HepG2 (cell line): ENCODE results near the gene THADA. TPM values are rescaled to one million over a fixed set of nuclear protein-coding genes. Genes with fewer than 3 reads are reported as not detected.

Experiments used
- ATAC-seq: fragments of 200-7000 bp; cut with Tn5 transposase; 3 replicates; pipeline ENCODE4 v1.9.1; 2020; ENCODE audit warnings: mild to moderate bottlenecking, moderate library complexity
- BruUV-seq: library from RNA; stranded (reverse); fragments of 400-500 nt; replicated peaks from 2 replicates; lab custom pipeline; 2021; lab: Mats Ljungman, UMichigan
- CTCF ChIA-PET: fragments of 300-600 bp; formaldehyde crosslinking; extraction: SDS; loops from one replicate; lab custom pipeline; 2021; ENCODE audit warnings: low total read pairs, inconsistent platforms, low intra/inter-chr PET ratio; lab: Yijun Ruan, JAX
- POLR2A ChIA-PET: fragments of 350-600 bp; sonication (Branson Sonifier 250); formaldehyde crosslinking; loops from one replicate; lab custom pipeline; 2020; ENCODE audit warnings: antibody characterized with exemption, inconsistent platforms; lab: Yijun Ruan, JAX
- DNase-seq: peaks from one replicate; pipeline ENCODE4 v3.0.0-alpha.2; 2015; ENCODE audit warnings: low spot score
- FAIRE-seq: peaks from 3 replicates; lab custom pipeline; 2011; peaks lifted over from hg19 to GRCh38; lab: Jason Lieb, UNC
- H2AFZ ChIP-seq: one replicate; pipeline ENCODE4 v1.6.1; 2011; ENCODE audit warnings: low read length, inconsistent platforms
- H3K27ac ChIP-seq: fragments of 300-600 bp; 3 replicates; pipeline ENCODE4 v1.8.0; 2011; ENCODE audit warnings: mixed run types, mild to moderate bottlenecking, mixed read lengths, low read length, inconsistent platforms; ENCODE audit not compliant: insufficient read depth; ENCODE audit errors: extremely low read length
- H3K27me3 ChIP-seq, 2 experiments: fragments of 200-600 bp in 1 of 2; 2 replicates in 1 of 2; 3 replicates in 1 of 2; pipeline versions ENCODE4 v1.6.0 to v1.8.0; 2011; ENCODE audit warnings: low read length in 2 of 2, mild to moderate bottlenecking in 2 of 2, moderate library complexity in 2 of 2, inconsistent platforms in 1 of 2; ENCODE audit not compliant: insufficient read depth in 2 of 2, control insufficient read depth in 1 of 2
- H3K36me3 ChIP-seq, 2 experiments: fragments of 200-600 bp in 1 of 2; replicated peaks in 1 of 2; 2 replicates in 1 of 2; 3 replicates in 1 of 2; pipeline versions ENCODE4 v1.5.1 to v1.8.0; 2011; ENCODE audit warnings: low read length in 2 of 2, inconsistent platforms in 1 of 2; ENCODE audit not compliant: insufficient read depth in 2 of 2, control insufficient read depth in 1 of 2
- H3K4me1 ChIP-seq: 2 replicates; pipeline ENCODE4 v1.5.1; 2012; ENCODE audit warnings: low read length, inconsistent platforms; ENCODE audit not compliant: insufficient read depth
- H3K4me2 ChIP-seq: 2 replicates; pipeline ENCODE4 v1.6.0; 2011; ENCODE audit warnings: low read depth, low read length, inconsistent platforms
- H3K4me3 ChIP-seq, 3 experiments: fragments of 200-600 bp in 1 of 3; sonication (generic), shearing (Covaris generic) in 1 of 3; replicated peaks in 1 of 3; 2 replicates each; pipeline ENCODE4 v1.5.1; 2011 to 2016; ENCODE audit warnings: low read length in 3 of 3, inconsistent platforms in 2 of 3, low read depth in 2 of 3, mild to moderate bottlenecking in 2 of 3, control low read depth in 1 of 3, mixed read lengths in 1 of 3; ENCODE audit not compliant: insufficient read depth in 1 of 3
- H3K79me2 ChIP-seq: one replicate; pipeline ENCODE4 v1.6.1; 2011; ENCODE audit warnings: low read length, inconsistent platforms; ENCODE audit not compliant: insufficient read depth
- H3K9ac ChIP-seq: 2 replicates; pipeline ENCODE4 v1.6.0; 2011; ENCODE audit warnings: mild to moderate bottlenecking, low read depth, low read length, inconsistent platforms; ENCODE audit not compliant: insufficient read depth
- H3K9me3 ChIP-seq: 2 replicates; pipeline ENCODE4 v1.5.1; 2012; ENCODE audit warnings: mild to moderate bottlenecking, low read length
- H4K20me1 ChIP-seq: 2 replicates; pipeline ENCODE4 v1.6.0; 2011; ENCODE audit warnings: inconsistent platforms, mild to moderate bottlenecking, low read length, moderate library complexity; ENCODE audit not compliant: insufficient read depth
- CTCF ChIP-seq: sonication (generic); formaldehyde crosslinking; IDR thresholded peaks from 2 replicates; pipeline ENCODE4 v1.5.0; 2020; ENCODE audit warnings: mild to moderate bottlenecking, missing genetic modification reagents, moderate library complexity
- MIXL1 ChIP-seq: IDR thresholded peaks from 2 replicates; pipeline ENCODE4 v1.6.1; 2016
- MXD1 ChIP-seq: sonication (generic); formaldehyde crosslinking; IDR thresholded peaks from 2 replicates; pipeline ENCODE4 v1.4.0; 2020; ENCODE audit warnings: mild to moderate bottlenecking, missing genetic modification reagents
- STAG1 ChIP-seq: sonication (generic); formaldehyde crosslinking; IDR thresholded peaks from 2 replicates; pipeline ENCODE4 v1.4.0; 2020; ENCODE audit warnings: missing genetic modification reagents
- TGIF2 ChIP-seq: IDR thresholded peaks from 2 replicates; pipeline ENCODE4 v1.6.1; 2016; ENCODE audit warnings: control low read depth, missing compliant biosample characterization
- TMF1 ChIP-seq: sonication (generic); formaldehyde crosslinking; IDR thresholded peaks from 2 replicates; pipeline ENCODE4 v1.8.1; 2022; ENCODE audit warnings: low read depth, missing genetic modification reagents
- ZBTB1 ChIP-seq: sonication (generic); formaldehyde crosslinking; IDR thresholded peaks from 2 replicates; pipeline ENCODE4 v1.4.0; 2020; ENCODE audit warnings: missing genetic modification reagents, borderline replicate concordance
- ZFX ChIP-seq: sonication (generic); formaldehyde crosslinking; IDR thresholded peaks from 2 replicates; pipeline ENCODE4 v1.4.0; 2020; ENCODE audit warnings: mild to moderate bottlenecking, low read depth, missing genetic modification reagents, moderate library complexity
- ZZZ3 ChIP-seq: sonication (generic); formaldehyde crosslinking; IDR thresholded peaks from 2 replicates; pipeline ENCODE4 v1.4.0; 2020; ENCODE audit warnings: missing genetic modification reagents, mild to moderate bottlenecking, borderline replicate concordance
- WGBS: methylation state at CpG from one replicate; pipeline ENCODE4 v1.1.6; 2017; ENCODE audit warnings: low lambda C conversion rate; 5-methylcytosine and 5-hydroxymethylcytosine counted together
- in situ Hi-C: cut with HindIII; loops from 2 replicates; pipeline ENCODE4 v1.10.0; 2017; ENCODE audit warnings: low pct_unique_long_range_greater_than_20kb; ENCODE audit not compliant: extremely low pct_ligation_motif_present
- intact Hi-C: fragments of 100-400 bp; cut with micrococcal nuclease; formaldehyde crosslinking; loops from one replicate; pipeline ENCODE4 v1.10.0; 2022; ENCODE audit not compliant: unreplicated experiment
- polyA plus RNA-seq, 8 experiments: library from polyadenylated mRNA; depleted of rRNA in 3 of 8; stranded (reverse) in 7 of 8; unstranded in 1 of 8; fragments of >200 nt; fragmentation: Illumina TruSeq in 4 of 8; extraction: Trizol in 4 of 8; gene quantifications; 2 replicates each; pipeline versions ENCODE4 v1.2.1 to v1.2.3, GENCODE V29; 2011 to 2016; ENCODE audit warnings: low read depth in 4 of 8, missing spikeins in 1 of 8, mixed read lengths in 1 of 8; ENCODE audit not compliant: insufficient read depth in 1 of 8
- total RNA-seq, 5 experiments: library from RNA; depleted of rRNA; stranded (reverse); fragments of >200 nt; fragmentation: Illumina TruSeq; extraction: Trizol; gene quantifications; 2 replicates each; pipeline ENCODE4 v1.2.3, GENCODE V29; 2016; ENCODE audit warnings: low read depth in 1 of 5
- TF ChIP-seq, protein P1 (sequence below): sonication (generic); formaldehyde crosslinking; IDR thresholded peaks from 2 replicates; pipeline ENCODE4 v1.5.0; 2020; ENCODE audit warnings: missing genetic modification reagents
- TF ChIP-seq, protein P2 (sequence below): sonication (generic); formaldehyde crosslinking; IDR thresholded peaks from 2 replicates; pipeline ENCODE4 v1.4.0; 2020; ENCODE audit warnings: mild to moderate bottlenecking, missing genetic modification reagents, borderline replicate concordance

THADA gene
- total and polyA plus RNA-seq, 2 of the 13 experiments (the other 11 are each of a cell fraction or from before 2014, with no cell fraction given), result 12.7 to 21.7 TPM

GRCh38 chr2:43230351-43230885 is 365.4 kb downstream of the THADA start:
- Histone ChIP-seq H3K36me3 (peaks cover 0 to 11% of the 10 kb centered on the region in 2 experiments; a peak in 2 of 5 replicates), H2AFZ (no peak overlapping the region), H3K4me2 (no peak overlapping the region), H3K79me2 (peaks cover 11% of the 10 kb centered on the region), H3K27ac (no peak overlapping the region), H3K27me3 (no peaks in the 10 kb centered on the region), H3K4me3 (no peak overlapping the region), H4K20me1 (peaks cover 7% of the 10 kb centered on the region; the same call in 1 of the 2 replicates), H3K9ac (no peak overlapping the region), H3K9me3 (no peaks in the 10 kb centered on the region), H3K4me1 (peaks cover 46% of the 10 kb centered on the region)
- no peak for TF ChIP-seq ZBTB1 (CRISPR knock-in tag)
- TF ChIP-seq ZFX (CRISPR knock-in tag), result peak; percentile 32; the same call in 1 of the 2 replicates
- no peak for TF ChIP-seq MXD1 (CRISPR knock-in tag)
- TF ChIP-seq, protein P1, sequence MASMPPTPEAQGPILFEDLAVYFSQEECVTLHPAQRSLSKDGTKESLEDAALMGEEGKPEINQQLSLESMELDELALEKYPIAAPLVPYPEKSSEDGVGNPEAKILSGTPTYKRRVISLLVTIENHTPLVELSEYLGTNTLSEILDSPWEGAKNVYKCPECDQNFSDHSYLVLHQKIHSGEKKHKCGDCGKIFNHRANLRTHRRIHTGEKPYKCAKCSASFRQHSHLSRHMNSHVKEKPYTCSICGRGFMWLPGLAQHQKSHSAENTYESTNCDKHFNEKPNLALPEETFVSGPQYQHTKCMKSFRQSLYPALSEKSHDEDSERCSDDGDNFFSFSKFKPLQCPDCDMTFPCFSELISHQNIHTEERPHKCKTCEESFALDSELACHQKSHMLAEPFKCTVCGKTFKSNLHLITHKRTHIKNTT (CRISPR knock-in tag), result no peak
- TF ChIP-seq TMF1 (CRISPR knock-in tag), result no peak
- TF ChIP-seq ZZZ3 (CRISPR knock-in tag), result no peak
- no peak for TF ChIP-seq TGIF2 (CRISPR knock-in tag)
- TF ChIP-seq, protein P2, sequence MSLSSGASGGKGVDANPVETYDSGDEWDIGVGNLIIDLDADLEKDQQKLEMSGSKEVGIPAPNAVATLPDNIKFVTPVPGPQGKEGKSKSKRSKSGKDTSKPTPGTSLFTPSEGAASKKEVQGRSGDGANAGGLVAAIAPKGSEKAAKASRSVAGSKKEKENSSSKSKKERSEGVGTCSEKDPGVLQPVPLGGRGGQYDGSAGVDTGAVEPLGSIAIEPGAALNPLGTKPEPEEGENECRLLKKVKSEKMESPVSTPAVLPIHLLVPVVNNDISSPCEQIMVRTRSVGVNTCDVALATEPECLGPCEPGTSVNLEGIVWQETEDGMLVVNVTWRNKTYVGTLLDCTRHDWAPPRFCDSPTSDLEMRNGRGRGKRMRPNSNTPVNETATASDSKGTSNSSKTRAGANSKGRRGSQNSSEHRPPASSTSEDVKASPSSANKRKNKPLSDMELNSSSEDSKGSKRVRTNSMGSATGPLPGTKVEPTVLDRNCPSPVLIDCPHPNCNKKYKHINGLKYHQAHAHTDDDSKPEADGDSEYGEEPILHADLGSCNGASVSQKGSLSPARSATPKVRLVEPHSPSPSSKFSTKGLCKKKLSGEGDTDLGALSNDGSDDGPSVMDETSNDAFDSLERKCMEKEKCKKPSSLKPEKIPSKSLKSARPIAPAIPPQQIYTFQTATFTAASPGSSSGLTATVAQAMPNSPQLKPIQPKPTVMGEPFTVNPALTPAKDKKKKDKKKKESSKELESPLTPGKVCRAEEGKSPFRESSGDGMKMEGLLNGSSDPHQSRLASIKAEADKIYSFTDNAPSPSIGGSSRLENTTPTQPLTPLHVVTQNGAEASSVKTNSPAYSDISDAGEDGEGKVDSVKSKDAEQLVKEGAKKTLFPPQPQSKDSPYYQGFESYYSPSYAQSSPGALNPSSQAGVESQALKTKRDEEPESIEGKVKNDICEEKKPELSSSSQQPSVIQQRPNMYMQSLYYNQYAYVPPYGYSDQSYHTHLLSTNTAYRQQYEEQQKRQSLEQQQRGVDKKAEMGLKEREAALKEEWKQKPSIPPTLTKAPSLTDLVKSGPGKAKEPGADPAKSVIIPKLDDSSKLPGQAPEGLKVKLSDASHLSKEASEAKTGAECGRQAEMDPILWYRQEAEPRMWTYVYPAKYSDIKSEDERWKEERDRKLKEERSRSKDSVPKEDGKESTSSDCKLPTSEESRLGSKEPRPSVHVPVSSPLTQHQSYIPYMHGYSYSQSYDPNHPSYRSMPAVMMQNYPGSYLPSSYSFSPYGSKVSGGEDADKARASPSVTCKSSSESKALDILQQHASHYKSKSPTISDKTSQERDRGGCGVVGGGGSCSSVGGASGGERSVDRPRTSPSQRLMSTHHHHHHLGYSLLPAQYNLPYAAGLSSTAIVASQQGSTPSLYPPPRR (CRISPR knock-in tag), result no peak
- no peak for TF ChIP-seq MIXL1
- TF ChIP-seq CTCF, result peak; percentile 30; the same call in 1 of the 2 replicates
- 0 out of 2 replicates have a peak, but pooled peaks have one; percentile 21 for TF ChIP-seq STAG1 (CRISPR knock-in tag)
- intact Hi-C loops, result loop anchor here (1.0 kb wide), 1 partner anchor 254 kb away; no protein-coding TSS in a partner anchor
- ATAC-seq, result no peak
- ChIA-PET POLR2A (interaction anchor here (1.4 kb wide), 1 partner anchor 10 kb away, joined by 3 read pairs; no protein-coding TSS in a partner anchor), CTCF (interaction anchor here (1.8 to 4.9 kb wide), 4 partner anchors 99 to 402 kb away, joined by 10 to 34 read pairs (median 16); no protein-coding TSS in a partner anchor)
- no peak for DNase-seq
- in situ Hi-C loops, result loop anchor here (5.0 kb wide), 1 partner anchor 252 kb away; no protein-coding TSS in a partner anchor
- no peak for FAIRE-seq
- 93% methylated on average over 4 of the region's 4 CpGs for WGBS
- BruUV-seq, result no TSS peak
